Common myeloid progenitor, CD34-positive (primary cell): ENCODE results near the gene TMEM170B.
A peak's percentile ranks its signal among the peaks of the same experiment; 100 is the strongest.

ENCODE experiments used
- CTCF ChIA-PET: fragments of 350-600 bp; sonication (Branson Sonifier 250); formaldehyde crosslinking; loops from one replicate; lab custom pipeline; 2021; ENCODE audit warnings: antibody characterized with exemption; lab: Charles Lee
- POLR2A ChIA-PET: fragments of 350-600 bp; sonication (Branson Sonifier 250); formaldehyde crosslinking; loops from one replicate; lab custom pipeline; 2021; ENCODE audit warnings: antibody characterized with exemption; lab: Charles Lee
- DNase-seq, 3 donors: peaks; one replicate each; pipeline versions ENCODE4 v3.0.0 to v3.0.0-alpha.2; 2013
- H3K27ac ChIP-seq, 2 experiments: 1 replicate in 1 of 2; 2 replicates in 1 of 2; pipeline ENCODE4 v1.7.0; 2013; ENCODE audit warnings: inconsistent platforms in 2 of 2, low read length in 2 of 2, mild to moderate bottlenecking in 2 of 2, low read depth in 1 of 2, moderate library complexity in 1 of 2; ENCODE audit not compliant: severe bottlenecking in 2 of 2, insufficient read depth in 1 of 2, poor library complexity in 1 of 2
- H3K27me3 ChIP-seq, 5 experiments: replicated peaks in 2 of 5; 1 replicate in 3 of 5; 2 replicates in 2 of 5; pipeline versions ENCODE4 v1.6.1 to v1.7.0; 2013; ENCODE audit warnings: low read length in 4 of 5, mild to moderate bottlenecking in 2 of 5, moderate library complexity in 2 of 5, inconsistent platforms in 1 of 5; ENCODE audit not compliant: insufficient read depth in 5 of 5, control insufficient read depth in 4 of 5
- H3K36me3 ChIP-seq, 4 experiments: 1 replicate in 2 of 4; 2 replicates in 2 of 4; pipeline versions ENCODE4 v1.6.1 to v1.7.0; 2013; ENCODE audit warnings: low read length in 3 of 4, control low read depth in 1 of 4, mild to moderate bottlenecking in 1 of 4; ENCODE audit not compliant: control insufficient read depth in 4 of 4, insufficient read depth in 4 of 4
- H3K4me1 ChIP-seq, 4 experiments: 1 replicate in 3 of 4; 2 replicates in 1 of 4; pipeline versions ENCODE4 v1.6.1 to v1.7.1; 2013; ENCODE audit warnings: low read length in 3 of 4, mild to moderate bottlenecking in 3 of 4, control low read depth in 1 of 4, inconsistent platforms in 1 of 4, moderate library complexity in 1 of 4; ENCODE audit not compliant: control insufficient read depth in 4 of 4, insufficient read depth in 4 of 4; ENCODE audit errors: control extremely low read depth in 1 of 4
- H3K4me3 ChIP-seq, 7 experiments: 1 replicate in 4 of 7; 2 replicates in 3 of 7; pipeline versions ENCODE4 v1.5.1 to v1.7.0; 2013; ENCODE audit warnings: mild to moderate bottlenecking in 7 of 7, low read length in 6 of 7, moderate library complexity in 6 of 7, inconsistent platforms in 2 of 7, low read depth in 2 of 7, control low read depth in 1 of 7; ENCODE audit not compliant: insufficient read depth in 4 of 7, control insufficient read depth in 1 of 7; ENCODE audit errors: extremely low read depth in 1 of 7
- H3K9me3 ChIP-seq, 5 experiments: 1 replicate in 4 of 5; 2 replicates in 1 of 5; pipeline versions ENCODE4 v1.6.1 to v1.7.1; 2013; ENCODE audit warnings: low read length in 4 of 5, mild to moderate bottlenecking in 2 of 5, inconsistent platforms in 1 of 5, low read depth in 1 of 5, moderate library complexity in 1 of 5; ENCODE audit not compliant: control insufficient read depth in 4 of 5, insufficient read depth in 2 of 5; ENCODE audit errors: control extremely low read depth in 1 of 5
- WGBS: methylation state at CpG from one replicate; pipeline ENCODE4 v1.1.5; 2013; ENCODE audit not compliant: insufficient coverage; 5-methylcytosine and 5-hydroxymethylcytosine counted together

Gene TMEM170B

GRCh38 chr6:11509471-11509870 lies 28.1 kb upstream of the TMEM170B start:
- ChIA-PET CTCF (interaction anchor here (1.7 kb wide), 1 partner anchor 66 kb away, joined by 5 read pairs; no protein-coding TSS in a partner anchor), POLR2A (no interaction called here)

GRCh38 chr6:11514672-11515071 lies 22.9 kb upstream of the TMEM170B start:
- ChIA-PET CTCF (interaction anchor here (1.2 kb wide), 1 partner anchor 18 kb away, joined by 4 read pairs; no protein-coding TSS in a partner anchor), POLR2A (no interaction called here)
- no peaks in the 10 kb centered on the region for H3K36me3 ChIP-seq
- no peak overlapping the region for H3K27ac ChIP-seq
- 86% methylated on average over 3 of the region's 3 CpGs for WGBS
- H3K27me3 ChIP-seq: no peaks in the 10 kb centered on the region
- peaks cover 0 to 7% (median 2%) of the 10 kb centered on the region in 4 experiments for H3K4me1 ChIP-seq
- DNase-seq: no peak
- H3K9me3 ChIP-seq: peaks cover 0 to 13% (median 0%) of the 10 kb centered on the region in 5 experiments
- H3K4me3 ChIP-seq: no peak overlapping the region

More at GRCh38 chr6:11509471-11509870, 28.1 kb upstream of the TMEM170B start:
- Histone ChIP-seq H3K27me3 (no peaks in the 10 kb centered on the region), H3K36me3 (no peaks in the 10 kb centered on the region), H3K4me1 (no peaks in the 10 kb centered on the region), H3K9me3 (peaks cover 0 to 7% (median 0%) of the 10 kb centered on the region in 5 experiments), H3K4me3 (no peak overlapping the region), H3K27ac (no peak overlapping the region)
- DNase-seq: no peak
- no CpG with 5 or more reads among the region's 3 CpGs for WGBS

GRCh38 chr6:11515763-11516162 lies 21.8 kb upstream of the TMEM170B start:
- Histone ChIP-seq H3K27me3 (no peaks in the 10 kb centered on the region), H3K27ac (no peak overlapping the region), H3K36me3 (no peaks in the 10 kb centered on the region), H3K9me3 (peaks cover 0 to 9% (median 0%) of the 10 kb centered on the region in 5 experiments), H3K4me3 (no peak overlapping the region), H3K4me1 (peaks cover 0 to 7% (median 2%) of the 10 kb centered on the region in 4 experiments)
- WGBS: 100% methylated on average over 1 of the region's 3 CpGs
- POLR2A ChIA-PET: no interaction called here
- no peak for DNase-seq
- CTCF ChIA-PET: interaction anchor here (1.2 kb wide), 1 partner anchor 19 kb away, joined by 4 read pairs; no protein-coding TSS in a partner anchor

GRCh38 chr6:11522812-11523605 lies 14.5 kb upstream of the TMEM170B start:
- no peak overlapping the region for H3K27ac ChIP-seq
- H3K4me3 ChIP-seq: no peak overlapping the region
- no peak for DNase-seq
- no peaks in the 10 kb centered on the region for H3K36me3 ChIP-seq
- H3K27me3 ChIP-seq: no peaks in the 10 kb centered on the region
- WGBS: 97% methylated on average over 4 of the region's 4 CpGs
- H3K9me3 ChIP-seq: peaks cover 0 to 1% (median 0%) of the 10 kb centered on the region in 5 experiments
- peaks cover 0 to 13% (median 4%) of the 10 kb centered on the region in 4 experiments for H3K4me1 ChIP-seq
- CTCF ChIA-PET: no interaction called here
- POLR2A ChIA-PET: interaction anchor here (0.6 kb wide), 1 partner anchor 430 kb away, joined by 3 read pairs; the partner anchor contains the start of gene SMIM13

- Histone ChIP-seq H3K27me3 (no peaks in the 10 kb centered on the region), H3K4me3 (no peak overlapping the region), H3K4me1 (peaks cover 0 to 6% (median 2%) of the 10 kb centered on the region in 4 experiments), H3K9me3 (no peaks in the 10 kb centered on the region), H3K36me3 (no peaks in the 10 kb centered on the region), H3K27ac (no peak overlapping the region)
- ChIA-PET POLR2A (no interaction called here), CTCF (no interaction called here)
- peak; percentile 7 to 70 (median 62) for DNase-seq
- 0% methylated on average over 1 of the region's 2 CpGs for WGBS
These were observed 11.9 kb upstream of the TMEM170B start for GRCh38 chr6:11525468-11526155.

- Histone ChIP-seq H3K9me3 (no peaks in the 10 kb centered on the region), H3K4me3 (no peak overlapping the region), H3K4me1 (peaks cover 0 to 7% (median 2%) of the 10 kb centered on the region in 4 experiments), H3K27me3 (no peaks in the 10 kb centered on the region), H3K27ac (no peak overlapping the region), H3K36me3 (no peaks in the 10 kb centered on the region)
- DNase-seq: no peak
- POLR2A ChIA-PET: no interaction called here
- CTCF ChIA-PET: no interaction called here
- WGBS: 100% methylated on average over 1 of the region's 3 CpGs
These were observed 11.4 kb upstream of the TMEM170B start for GRCh38 chr6:11526156-11526505.
